NB4 (cell line): ENCODE measurements around the gene EPHB1.

ENCODE experiments used
- DNase-seq: peaks from one replicate; pipeline ENCODE4 v3.0.0; 2010; ENCODE audit warnings: low read depth
- H3K4me3 ChIP-seq: one replicate; pipeline ENCODE4 v1.5.1; 2011; ENCODE audit warnings: mild to moderate bottlenecking, low read depth, low read length, moderate library complexity
- MYC ChIP-seq: IDR thresholded peaks from 2 replicates; pipeline ENCODE4 v1.6.1; 2011; ENCODE audit warnings: low read depth, low read length
- POLR2A ChIP-seq: IDR thresholded peaks from 2 replicates; pipeline ENCODE4 v1.6.1; 2011; ENCODE audit warnings: mild to moderate bottlenecking; ENCODE audit not compliant: insufficient read length; ENCODE audit errors: extremely low read depth
- TF ChIP-seq, protein P1 (sequence below): IDR thresholded peaks from 2 replicates; pipeline ENCODE4 v1.6.1; 2011; ENCODE audit warnings: low read depth, low read length
- TF ChIP-seq, protein P2 (sequence below): IDR thresholded peaks from one replicate; pipeline ENCODE4 v1.5.1; 2012; ENCODE audit warnings: low read depth, low read length

The EPHB1 gene

DNA sequence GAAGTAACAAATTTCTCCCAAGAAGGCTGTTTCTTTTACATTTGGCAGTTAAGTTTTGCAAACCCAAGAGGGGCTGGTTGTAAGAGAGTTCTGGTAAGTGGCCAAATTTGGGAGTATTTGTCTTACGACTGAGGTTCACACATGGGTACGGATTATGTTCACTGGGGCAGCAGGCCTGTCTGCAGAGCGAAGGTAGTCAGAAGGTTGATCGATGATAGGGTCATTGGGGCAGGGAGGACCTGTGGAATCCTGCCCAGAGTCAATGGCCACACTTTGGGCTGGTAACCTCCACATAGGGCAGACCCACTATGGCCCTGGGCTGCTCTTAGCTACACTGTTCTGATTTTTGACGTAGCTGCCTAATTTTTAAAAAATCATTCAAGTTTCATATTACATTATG is 368.6 kb downstream of the EPHB1 start:
- TF ChIP-seq, protein P1, sequence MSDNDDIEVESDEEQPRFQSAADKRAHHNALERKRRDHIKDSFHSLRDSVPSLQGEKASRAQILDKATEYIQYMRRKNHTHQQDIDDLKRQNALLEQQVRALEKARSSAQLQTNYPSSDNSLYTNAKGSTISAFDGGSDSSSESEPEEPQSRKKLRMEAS = no peak
- TF ChIP-seq MYC (no peak), POLR2A (no peak)
- TF ChIP-seq, protein P2, sequence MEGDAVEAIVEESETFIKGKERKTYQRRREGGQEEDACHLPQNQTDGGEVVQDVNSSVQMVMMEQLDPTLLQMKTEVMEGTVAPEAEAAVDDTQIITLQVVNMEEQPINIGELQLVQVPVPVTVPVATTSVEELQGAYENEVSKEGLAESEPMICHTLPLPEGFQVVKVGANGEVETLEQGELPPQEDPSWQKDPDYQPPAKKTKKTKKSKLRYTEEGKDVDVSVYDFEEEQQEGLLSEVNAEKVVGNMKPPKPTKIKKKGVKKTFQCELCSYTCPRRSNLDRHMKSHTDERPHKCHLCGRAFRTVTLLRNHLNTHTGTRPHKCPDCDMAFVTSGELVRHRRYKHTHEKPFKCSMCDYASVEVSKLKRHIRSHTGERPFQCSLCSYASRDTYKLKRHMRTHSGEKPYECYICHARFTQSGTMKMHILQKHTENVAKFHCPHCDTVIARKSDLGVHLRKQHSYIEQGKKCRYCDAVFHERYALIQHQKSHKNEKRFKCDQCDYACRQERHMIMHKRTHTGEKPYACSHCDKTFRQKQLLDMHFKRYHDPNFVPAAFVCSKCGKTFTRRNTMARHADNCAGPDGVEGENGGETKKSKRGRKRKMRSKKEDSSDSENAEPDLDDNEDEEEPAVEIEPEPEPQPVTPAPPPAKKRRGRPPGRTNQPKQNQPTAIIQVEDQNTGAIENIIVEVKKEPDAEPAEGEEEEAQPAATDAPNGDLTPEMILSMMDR = no peak
- H3K4me3 ChIP-seq = no peak overlapping the region
- no peak for DNase-seq

DNA sequence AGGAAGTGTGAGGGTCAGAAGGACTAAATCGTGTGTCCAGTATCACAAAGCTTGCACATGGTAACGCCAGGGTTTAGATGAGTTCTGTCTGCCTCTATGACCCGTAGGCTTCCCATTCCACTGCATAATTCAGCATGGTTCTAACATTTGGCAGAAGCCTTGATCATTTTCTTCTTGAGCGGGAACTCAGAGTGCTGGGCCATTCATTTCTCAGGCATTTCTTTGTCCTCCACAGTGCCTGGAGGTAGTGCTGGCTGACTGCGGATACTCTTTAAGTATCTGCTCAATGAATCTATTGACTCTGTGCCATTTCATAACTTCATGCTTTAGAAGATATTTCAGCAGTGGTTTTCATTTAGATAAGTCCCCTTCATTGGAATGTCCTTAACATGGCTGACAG is 370.2 kb downstream of the EPHB1 start:
- DNase-seq = no peak
- no peak for TF ChIP-seq MYC
- TF ChIP-seq POLR2A = no peak
- TF ChIP-seq, protein P2 = no peak
- TF ChIP-seq, protein P1 = no peak
- no peak overlapping the region for H3K4me3 ChIP-seq

DNA sequence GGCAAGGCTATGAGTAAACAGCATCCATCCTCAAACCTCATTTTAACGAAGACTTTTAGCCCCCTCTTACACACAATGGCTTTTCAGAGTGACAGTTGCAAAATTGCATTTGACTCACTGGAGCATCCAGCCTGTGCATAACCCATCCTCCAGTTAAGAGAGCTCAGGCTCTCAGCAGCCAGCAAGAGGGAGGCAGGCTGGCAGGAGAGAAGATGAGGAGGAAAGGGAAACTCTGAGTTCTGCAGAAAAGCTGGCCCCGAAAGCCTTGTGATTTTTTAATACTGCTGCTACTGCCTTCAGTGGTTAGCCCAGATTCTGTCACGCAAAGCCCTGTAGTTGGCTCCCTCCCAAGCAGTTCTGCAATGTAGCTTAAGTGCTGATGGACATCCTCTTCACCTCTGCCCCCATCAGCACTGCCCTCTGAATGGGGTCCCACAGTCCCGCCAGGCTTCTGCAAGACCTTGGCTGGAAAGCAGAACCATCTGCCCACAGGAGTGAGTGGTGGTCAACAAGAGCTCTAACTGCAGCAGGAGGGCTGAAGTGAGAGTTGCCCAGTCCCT is 371.3 kb downstream of the EPHB1 start:
- H3K4me3 ChIP-seq = no peak overlapping the region
- no peak for DNase-seq
- no peak for TF ChIP-seq POLR2A
- TF ChIP-seq, protein P1 = no peak
- TF ChIP-seq, protein P2 = no peak
- TF ChIP-seq MYC = no peak

DNA sequence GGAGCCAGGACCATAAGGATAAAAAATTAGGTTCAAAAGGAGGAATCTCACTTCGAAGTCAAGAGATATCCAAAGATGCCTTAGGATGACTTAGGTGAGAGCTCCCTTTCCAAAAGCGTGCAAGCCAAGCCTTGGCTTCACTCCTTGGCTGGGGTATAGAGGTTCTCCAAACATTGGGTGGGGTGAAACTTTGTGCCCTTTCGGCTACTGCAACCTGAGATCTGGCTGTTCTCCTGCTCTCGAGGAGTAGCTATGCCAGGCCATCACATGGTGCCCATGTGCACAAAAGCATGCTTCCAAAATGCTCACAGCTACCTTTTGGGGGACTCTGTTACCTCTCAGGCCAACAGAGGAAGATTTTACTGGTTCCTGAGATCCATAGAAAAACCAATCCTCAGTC is 373.8 kb downstream of the EPHB1 start:
- DNase-seq = no peak
- TF ChIP-seq, protein P1 = no peak
- no peak for TF ChIP-seq POLR2A
- TF ChIP-seq, protein P2 = no peak
- TF ChIP-seq MYC = no peak
- no peak overlapping the region for H3K4me3 ChIP-seq

DNA sequence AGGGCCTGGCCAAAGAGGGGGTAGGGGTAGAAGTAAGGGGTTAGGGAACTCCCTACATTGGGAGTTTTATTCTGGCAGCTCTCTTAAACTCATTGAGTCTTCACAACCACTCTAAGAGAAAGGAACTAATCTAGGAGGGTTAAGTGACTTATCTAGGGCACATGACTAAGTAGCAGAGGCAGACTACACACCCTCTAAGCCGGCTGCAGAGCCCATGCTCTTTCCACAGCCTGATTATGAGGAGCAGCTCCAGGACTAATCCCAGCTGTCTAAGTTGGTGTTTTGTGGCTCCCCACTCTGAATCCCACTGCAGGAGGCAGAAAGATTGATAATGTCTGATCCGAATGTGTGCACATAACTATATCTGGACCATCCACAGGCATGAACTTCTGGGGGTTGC is 374.6 kb downstream of the EPHB1 start:
- H3K4me3 ChIP-seq = no peak overlapping the region
- TF ChIP-seq, protein P1 = no peak
- no peak for TF ChIP-seq MYC
- no peak for DNase-seq

DNA sequence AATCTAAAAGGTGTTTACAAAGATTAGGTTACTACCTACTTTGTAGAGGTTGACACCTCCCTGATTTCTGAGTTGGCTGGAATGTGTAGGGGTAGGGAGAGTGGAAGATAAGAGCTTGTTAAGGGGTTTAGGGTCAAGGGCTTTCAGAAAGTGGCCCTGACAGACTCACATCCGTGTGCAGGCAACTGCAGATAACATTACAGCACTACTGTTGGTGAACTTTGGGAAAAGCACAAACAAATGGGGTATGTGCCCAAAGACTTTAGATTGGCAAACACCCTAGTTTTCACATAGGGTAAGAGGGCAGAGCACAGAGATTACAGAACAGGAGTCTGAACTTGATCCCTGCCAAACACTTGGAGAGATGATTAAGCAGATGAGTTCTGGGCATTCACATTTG is 375.7 kb downstream of the EPHB1 start:
- no peak overlapping the region for H3K4me3 ChIP-seq
- no peak for DNase-seq
- no peak for TF ChIP-seq POLR2A
- TF ChIP-seq, protein P1 = no peak
- no peak for TF ChIP-seq MYC
- TF ChIP-seq, protein P2 = no peak
